IPS-15b (cell line): ENCODE results near the gene MPZL3.

Source experiments
- H3K27me3 ChIP-seq: one replicate; pipeline ENCODE4 v1.6.1; 2013; ENCODE audit warnings: low read length; ENCODE audit not compliant: control insufficient read depth, insufficient read depth
- H3K36me3 ChIP-seq: one replicate; pipeline ENCODE4 v1.6.1; 2013; ENCODE audit warnings: low read length; ENCODE audit not compliant: control insufficient read depth, insufficient read depth
- H3K4me1 ChIP-seq: one replicate; pipeline ENCODE4 v1.6.1; 2013; ENCODE audit warnings: mild to moderate bottlenecking, low read length; ENCODE audit not compliant: control insufficient read depth, insufficient read depth
- H3K4me3 ChIP-seq: one replicate; pipeline ENCODE4 v1.5.1; 2013; ENCODE audit warnings: low read depth, low read length
- H3K9ac ChIP-seq: one replicate; pipeline ENCODE4 v1.6.1; 2013; ENCODE audit warnings: low read depth, mild to moderate bottlenecking, low read length
- H3K9me3 ChIP-seq: one replicate; pipeline ENCODE4 v1.6.1; 2013; ENCODE audit warnings: mild to moderate bottlenecking, low read length; ENCODE audit not compliant: control insufficient read depth, insufficient read depth

The MPZL3 gene

DNA sequence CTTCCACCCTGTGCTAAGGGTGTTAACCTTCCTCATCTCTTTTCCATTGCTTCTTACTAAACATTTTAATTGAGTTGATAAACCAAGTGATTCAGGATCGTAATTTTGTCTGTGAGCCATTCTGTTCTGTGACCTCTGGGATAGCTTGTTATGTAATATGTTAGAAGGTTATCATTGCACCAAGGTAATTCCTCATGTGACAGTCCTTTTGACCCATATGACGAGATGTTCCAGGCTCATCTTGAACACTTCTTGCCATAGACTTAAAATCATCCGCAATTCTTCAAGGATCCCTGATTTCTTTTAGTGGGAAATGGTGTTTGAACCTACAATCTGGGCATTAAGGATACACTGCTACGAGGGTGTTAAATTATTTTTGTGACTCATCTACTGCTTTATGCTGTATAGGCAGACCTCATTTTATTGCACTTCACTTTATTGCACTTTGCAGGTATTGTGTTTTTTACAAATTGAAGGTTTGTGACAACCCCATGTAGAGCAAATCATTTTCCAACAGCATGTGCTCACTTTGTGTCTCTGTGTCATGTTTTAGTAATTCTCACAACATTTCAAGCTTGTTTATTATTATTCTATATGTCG is 31.0 kb upstream of the MPZL3 start:
- H3K4me3 ChIP-seq: no peak overlapping the region
- H3K4me1 ChIP-seq: no peaks in the 10 kb centered on the region
- no peaks in the 10 kb centered on the region for H3K36me3 ChIP-seq
- no peak overlapping the region for H3K9ac ChIP-seq
- H3K27me3 ChIP-seq: no peaks in the 10 kb centered on the region
- H3K9me3 ChIP-seq: no peaks in the 10 kb centered on the region

DNA sequence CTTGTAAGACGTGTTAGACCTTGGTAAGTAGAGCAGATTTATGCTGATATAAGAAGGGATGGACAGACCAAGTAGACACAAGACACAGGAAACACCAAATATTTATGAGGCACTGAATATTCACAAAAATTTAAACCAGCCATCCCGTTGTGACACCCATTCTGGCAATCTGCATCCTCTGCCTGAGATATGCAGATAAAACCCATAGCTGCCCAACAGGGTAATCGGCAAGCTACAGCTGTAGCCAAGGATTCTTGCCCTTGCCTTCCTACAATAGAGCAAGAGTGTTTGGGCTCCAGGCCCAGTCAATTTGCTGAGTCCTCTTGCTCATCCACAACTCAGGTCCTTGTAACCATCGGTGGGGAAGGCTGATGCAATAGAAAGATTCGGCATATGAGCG is 30.4 kb upstream of the MPZL3 start:
- Histone ChIP-seq H3K36me3 (no peaks in the 10 kb centered on the region), H3K27me3 (no peaks in the 10 kb centered on the region), H3K9me3 (no peaks in the 10 kb centered on the region), H3K9ac (no peak overlapping the region), H3K4me1 (no peaks in the 10 kb centered on the region), H3K4me3 (no peak overlapping the region)

DNA sequence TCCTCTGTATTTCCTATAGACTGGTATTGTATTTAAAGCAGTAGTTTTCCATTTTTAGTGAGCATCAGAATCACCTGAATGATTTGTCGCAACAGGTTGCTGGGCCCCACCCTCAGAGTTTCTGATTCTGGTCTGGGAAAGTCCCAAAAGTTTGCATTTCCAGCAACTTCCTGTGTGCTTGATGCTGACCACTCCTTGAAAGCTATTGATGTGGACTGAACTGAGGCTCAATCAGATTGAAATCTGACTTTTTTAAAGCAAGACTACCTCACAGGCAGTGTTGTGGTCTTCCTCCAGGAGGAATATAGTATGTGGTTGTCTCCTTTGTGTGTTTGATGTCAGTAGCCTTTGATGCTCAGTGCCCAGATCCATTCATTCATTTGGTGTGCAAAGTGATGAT is 29.1 kb upstream of the MPZL3 start:
- no peaks in the 10 kb centered on the region for H3K4me1 ChIP-seq
- no peaks in the 10 kb centered on the region for H3K9me3 ChIP-seq
- H3K9ac ChIP-seq: no peak overlapping the region
- H3K27me3 ChIP-seq: no peaks in the 10 kb centered on the region
- no peak overlapping the region for H3K4me3 ChIP-seq
- H3K36me3 ChIP-seq: no peaks in the 10 kb centered on the region

DNA sequence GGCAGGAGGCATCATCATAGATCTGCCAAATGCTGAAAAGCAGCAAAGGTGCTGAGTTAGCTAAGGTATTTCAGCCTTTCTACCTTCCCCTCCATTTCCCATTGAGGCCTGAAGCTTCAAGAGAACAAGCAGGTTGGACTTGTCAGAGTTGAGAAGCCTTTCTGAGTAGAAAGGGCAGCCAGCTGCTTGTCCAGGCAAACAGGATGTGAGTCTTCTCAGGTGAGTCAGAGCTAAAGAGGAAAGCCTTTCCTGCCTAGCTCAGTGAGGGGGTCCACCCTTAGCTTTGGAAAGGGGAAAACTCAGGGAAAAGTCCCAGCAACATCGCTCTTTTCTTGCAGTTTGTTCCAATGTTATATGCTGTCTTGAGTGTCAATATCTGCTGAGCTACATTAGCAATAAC is 25.1 kb upstream of the MPZL3 start:
- H3K36me3 ChIP-seq: no peaks in the 10 kb centered on the region
- no peak overlapping the region for H3K9ac ChIP-seq
- no peaks in the 10 kb centered on the region for H3K27me3 ChIP-seq
- H3K9me3 ChIP-seq: no peaks in the 10 kb centered on the region
- H3K4me3 ChIP-seq: no peak overlapping the region
- H3K4me1 ChIP-seq: no peaks in the 10 kb centered on the region

DNA sequence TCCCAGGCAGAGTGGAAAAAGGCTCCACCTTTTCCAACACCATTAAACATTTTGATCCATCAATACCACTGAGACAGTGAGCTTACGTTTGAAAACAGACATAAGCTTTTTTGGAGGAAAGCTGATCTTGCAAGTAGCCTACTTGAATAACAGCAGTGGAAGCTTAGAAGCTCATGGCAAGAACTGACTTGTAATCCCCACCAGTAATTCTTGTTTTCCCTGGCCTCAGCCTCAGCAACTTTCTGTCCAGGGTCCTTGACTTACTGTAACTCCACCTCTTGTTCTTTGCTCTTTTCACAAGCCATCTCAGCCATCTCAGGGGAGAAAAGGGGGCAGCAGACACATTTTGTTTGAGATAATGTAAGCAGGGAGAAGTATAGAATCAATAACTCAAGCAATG is 24.3 kb upstream of the MPZL3 start:
- Histone ChIP-seq H3K36me3 (no peaks in the 10 kb centered on the region), H3K27me3 (no peaks in the 10 kb centered on the region), H3K4me1 (no peaks in the 10 kb centered on the region), H3K4me3 (no peak overlapping the region), H3K9ac (no peak overlapping the region), H3K9me3 (no peaks in the 10 kb centered on the region)

DNA sequence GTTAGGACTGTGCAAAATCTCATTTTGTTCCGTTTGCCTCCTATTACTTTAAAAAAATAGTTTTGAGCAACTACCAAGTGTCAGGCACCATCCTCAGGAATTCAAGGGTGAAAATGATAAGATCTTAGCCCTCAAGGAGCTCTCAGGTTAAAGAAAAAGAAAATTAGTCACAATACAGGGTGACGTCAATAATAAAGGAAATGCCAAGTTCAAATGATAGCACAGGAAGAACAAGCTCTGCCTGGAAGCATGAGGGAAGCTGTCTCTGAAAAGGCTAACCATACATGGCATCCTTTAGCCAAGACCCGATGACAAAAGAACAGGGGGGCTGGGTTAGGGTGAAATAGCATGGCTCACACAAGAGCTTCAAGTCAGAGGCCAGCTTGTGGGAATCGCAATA is 23.0 kb upstream of the MPZL3 start:
- Histone ChIP-seq H3K27me3 (no peaks in the 10 kb centered on the region), H3K4me3 (no peak overlapping the region), H3K9ac (no peak overlapping the region), H3K4me1 (no peaks in the 10 kb centered on the region), H3K36me3 (no peaks in the 10 kb centered on the region), H3K9me3 (no peaks in the 10 kb centered on the region)

DNA sequence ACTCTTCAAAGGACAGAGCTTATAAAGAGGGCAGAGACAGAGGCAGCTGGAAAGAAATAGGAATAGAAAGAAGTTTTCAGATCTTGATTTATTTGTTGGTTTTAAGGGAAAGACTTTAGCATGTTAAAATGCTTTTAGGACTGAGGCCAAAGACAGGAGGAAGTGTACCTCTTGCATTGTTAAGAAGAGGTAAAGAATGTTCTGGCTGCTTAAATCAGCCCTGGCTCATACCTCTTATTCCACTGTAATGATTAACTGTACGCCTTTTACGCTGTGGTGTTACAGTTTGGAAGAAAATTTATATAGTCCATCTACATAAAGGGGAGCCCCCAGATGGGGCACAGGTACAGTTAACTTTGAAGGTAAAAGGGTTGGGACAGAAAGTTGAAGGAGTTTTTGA is 22.0 kb upstream of the MPZL3 start:
- Histone ChIP-seq H3K9ac (no peak overlapping the region), H3K27me3 (peaks cover 2% of the 10 kb centered on the region), H3K4me3 (no peak overlapping the region), H3K36me3 (no peaks in the 10 kb centered on the region), H3K4me1 (no peaks in the 10 kb centered on the region), H3K9me3 (no peaks in the 10 kb centered on the region)

DNA sequence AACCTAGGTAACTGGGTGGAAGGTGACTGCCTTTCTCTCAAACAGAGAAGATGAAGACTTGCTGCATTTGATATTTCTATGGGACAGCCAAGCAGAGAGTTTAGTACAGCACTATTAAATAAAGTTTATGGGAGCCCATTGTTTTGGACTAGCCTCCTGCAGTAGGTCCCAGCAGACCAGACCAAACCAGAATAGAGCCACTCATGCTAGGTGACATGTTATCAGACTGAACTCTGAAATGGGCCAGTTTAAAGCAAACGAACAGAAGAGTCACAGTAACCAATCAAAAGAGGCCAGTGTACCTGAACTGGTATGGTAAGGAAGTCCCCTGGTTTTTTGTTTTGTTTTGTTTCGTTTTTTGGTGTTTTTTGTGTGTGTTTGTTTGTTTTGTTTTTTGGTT is 19.8 kb upstream of the MPZL3 start:
- no peaks in the 10 kb centered on the region for H3K36me3 ChIP-seq
- H3K9me3 ChIP-seq: no peaks in the 10 kb centered on the region
- H3K4me1 ChIP-seq: no peaks in the 10 kb centered on the region
- peaks cover 7% of the 10 kb centered on the region for H3K27me3 ChIP-seq
- no peak overlapping the region for H3K4me3 ChIP-seq
- no peak overlapping the region for H3K9ac ChIP-seq

DNA sequence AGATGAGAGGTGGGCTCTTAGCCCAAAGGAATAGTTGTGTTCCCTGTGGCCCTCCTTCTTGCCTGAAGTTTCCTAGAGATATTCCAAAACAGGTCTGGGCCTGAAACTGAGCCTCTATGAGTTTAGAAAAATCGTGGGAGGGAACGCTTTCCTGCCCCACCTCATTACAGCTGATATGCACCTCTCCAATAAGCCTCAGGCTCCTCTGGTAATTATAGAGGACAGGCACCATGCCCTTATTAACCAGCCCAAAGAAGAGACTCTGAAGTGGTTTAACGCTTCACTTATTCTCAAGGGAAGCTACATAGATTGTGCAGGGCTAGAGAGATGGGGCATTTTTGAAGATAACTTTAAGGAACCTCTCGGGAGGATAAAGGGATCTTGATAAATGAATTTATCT is 15.3 kb upstream of the MPZL3 start:
- Histone ChIP-seq H3K27me3 (peaks cover 49% of the 10 kb centered on the region), H3K4me1 (peaks cover 15% of the 10 kb centered on the region), H3K4me3 (no peak overlapping the region), H3K36me3 (no peaks in the 10 kb centered on the region), H3K9me3 (no peaks in the 10 kb centered on the region), H3K9ac (no peak overlapping the region)

DNA sequence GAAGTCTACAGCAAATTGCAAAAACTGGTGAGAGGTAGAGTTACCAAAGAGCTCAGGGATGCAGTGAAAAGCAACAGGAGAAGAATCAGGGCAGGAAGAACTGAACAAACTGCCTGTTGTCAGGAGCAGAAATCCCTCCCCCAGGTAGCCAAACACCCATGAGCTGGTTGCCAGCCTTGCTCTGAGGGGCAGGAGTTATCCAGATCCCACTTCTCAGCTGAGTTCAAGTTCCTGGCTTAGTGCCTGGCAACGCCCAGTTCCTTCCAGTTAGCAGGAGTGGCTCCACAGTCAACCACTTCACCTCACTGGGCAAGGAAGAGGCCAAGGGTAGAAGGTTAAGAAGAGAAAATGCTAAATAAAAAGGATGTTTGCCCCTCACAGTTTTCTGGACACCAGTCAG is 13.8 kb upstream of the MPZL3 start:
- peaks cover 61% of the 10 kb centered on the region for H3K27me3 ChIP-seq
- H3K4me1 ChIP-seq: peaks cover 15% of the 10 kb centered on the region
- no peaks in the 10 kb centered on the region for H3K9me3 ChIP-seq
- no peaks in the 10 kb centered on the region for H3K36me3 ChIP-seq
- no peak overlapping the region for H3K4me3 ChIP-seq
- no peak overlapping the region for H3K9ac ChIP-seq

DNA sequence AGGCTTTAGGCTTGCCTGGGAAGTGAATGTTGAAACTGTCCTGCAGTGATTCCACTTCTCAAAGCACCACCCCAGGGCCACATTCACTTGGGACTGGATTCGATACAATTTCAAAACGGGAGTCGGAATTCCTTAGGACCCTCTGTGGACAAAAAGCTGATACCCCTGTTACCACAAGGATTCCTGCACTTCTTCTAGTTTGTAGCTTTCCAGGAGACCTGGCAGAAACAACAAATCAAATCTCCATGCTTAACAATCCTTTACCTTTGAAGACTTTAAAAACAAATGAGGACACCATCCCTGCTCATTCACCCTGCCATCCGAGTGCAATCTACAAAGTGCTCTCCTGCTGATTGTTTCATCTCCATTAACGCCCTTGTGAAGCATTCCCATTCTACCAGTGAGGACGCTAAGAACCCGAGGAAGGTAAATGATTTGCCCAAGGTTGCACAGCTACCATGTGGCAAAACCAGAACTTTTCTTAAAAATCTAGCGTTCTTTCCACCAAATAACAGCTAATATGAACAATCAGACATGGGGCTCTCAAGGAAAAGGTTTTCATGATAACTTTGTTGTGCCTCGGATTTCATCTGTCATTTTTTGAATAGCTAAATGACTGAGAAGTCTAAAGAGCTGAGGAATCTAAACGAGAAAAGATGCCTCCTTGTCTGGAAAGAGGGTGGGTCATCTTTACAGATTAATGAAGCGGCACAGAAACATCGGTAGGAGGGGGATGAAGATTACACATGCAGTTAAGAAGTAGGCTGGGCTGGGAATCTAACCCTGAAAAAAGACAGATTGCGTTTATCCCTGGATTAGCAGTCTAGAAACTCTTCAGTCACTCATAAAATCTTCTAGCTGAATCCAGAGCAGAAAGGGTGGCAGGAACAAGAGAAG is 12.7 kb upstream of the MPZL3 start:
- Histone ChIP-seq H3K36me3 (no peaks in the 10 kb centered on the region), H3K9ac (no peak overlapping the region), H3K9me3 (no peaks in the 10 kb centered on the region), H3K4me3 (peak overlapping the region; percentile 54), H3K4me1 (peaks cover 15% of the 10 kb centered on the region), H3K27me3 (peaks cover 61% of the 10 kb centered on the region)
